ENCODE data around the gene EGLN1.
"Not testable (repeated sequence)": the region's sequence is repeated elsewhere in the genome, so short reads cannot be mapped to it uniquely, and the experiment has no call there.

EGLN1 gene

GRCh38 chr1:231421971-231422797 lies at the start of gene EGLN1:
TSS of gene EGLN1 (minus strand) at chr1:231422287. CDS start at chr1:231421888, 399 bp downstream.
- peak; percentile 92 for DNase-seq (ENCODE audit: low read depth)

- not testable (repeated sequence) for DNase-seq (ENCODE audit: low read depth)
Measured at GRCh38 chr1:231471500-231471899, 49.4 kb upstream of the EGLN1 start.

GRCh38 chr1:231471027-231471426 lies 48.9 kb upstream of the EGLN1 start:
- DNase-seq (ENCODE audit: low read depth) = not testable (repeated sequence)

GRCh38 chr1:231467986-231468385 lies 45.9 kb upstream of the EGLN1 start:
- no peak for DNase-seq (ENCODE audit: low read depth)

GRCh38 chr1:231465051-231465450 lies 43.0 kb upstream of the EGLN1 start:
- DNase-seq (ENCODE audit: low read depth) = no peak

GRCh38 chr1:231463541-231463940 lies 41.5 kb upstream of the EGLN1 start:
- no peak for DNase-seq (ENCODE audit: low read depth)

- DNase-seq (ENCODE audit: low read depth) = peak; percentile 96
Measured at GRCh38 chr1:231460614-231461013, 38.5 kb upstream of the EGLN1 start.

GRCh38 chr1:231459438-231459837 lies 37.4 kb upstream of the EGLN1 start:
- DNase-seq (ENCODE audit: low read depth) = not testable (repeated sequence)

GRCh38 chr1:231457956-231458355 lies 35.9 kb upstream of the EGLN1 start:
- not testable (repeated sequence) for DNase-seq (ENCODE audit: low read depth)

- DNase-seq (ENCODE audit: low read depth) = not testable (repeated sequence)
Measured at GRCh38 chr1:231454133-231454532, 32.0 kb upstream of the EGLN1 start.

- DNase-seq (ENCODE audit: low read depth) = peak; percentile 18
Measured at GRCh38 chr1:231446138-231446537, 24.1 kb upstream of the EGLN1 start.

GRCh38 chr1:231444059-231444458 lies 22.0 kb upstream of the EGLN1 start:
- DNase-seq (ENCODE audit: low read depth) = no peak

GRCh38 chr1:231443363-231443762 lies 21.3 kb upstream of the EGLN1 start:
- no peak for DNase-seq (ENCODE audit: low read depth)

GRCh38 chr1:231442735-231443134 lies 20.6 kb upstream of the EGLN1 start:
- DNase-seq (ENCODE audit: low read depth) = peak; percentile 21

- no peak for DNase-seq (ENCODE audit: low read depth)
Measured at GRCh38 chr1:231432996-231433395, 10.9 kb upstream of the EGLN1 start.

- DNase-seq (ENCODE audit: low read depth) = no peak
Measured at GRCh38 chr1:231431665-231432415, 9.8 kb upstream of the EGLN1 start.

GRCh38 chr1:231430678-231431352 lies 8.7 kb upstream of the EGLN1 start:
- not testable (repeated sequence) for DNase-seq (ENCODE audit: low read depth)

GRCh38 chr1:231428377-231428776 lies 6.3 kb upstream of the EGLN1 start:
- no peak for DNase-seq (ENCODE audit: low read depth)

- no peak for DNase-seq (ENCODE audit: low read depth)
Measured at GRCh38 chr1:231424950-231425805, 3.1 kb upstream of the EGLN1 start.

GRCh38 chr1:231423648-231424047 lies 1.6 kb upstream of the EGLN1 start:
- no peak for DNase-seq (ENCODE audit: low read depth)

GRCh38 chr1:231422798-231423309 lies 767 bp upstream of the EGLN1 start:
- no peak for DNase-seq (ENCODE audit: low read depth)
